Superior temporal gyrus (tissue), 1 donor: ENCODE results near the gene ADGRG6.

Experiments used
- DNase-seq: peaks from one replicate; pipeline ENCODE4 v3.0.0-alpha.2; 2016; ENCODE audit errors: extremely low spot score

Gene ADGRG6

GRCh38 chr6:142290851-142291250, 11.0 kb upstream of the ADGRG6 start:
- DNase-seq: no peak

- no peak for DNase-seq
These were observed 10.3 kb upstream of the ADGRG6 start for GRCh38 chr6:142291512-142291911.

- DNase-seq: no peak
These were observed 9.5 kb upstream of the ADGRG6 start for GRCh38 chr6:142292166-142292924.

- no peak for DNase-seq
These were observed 8.7 kb upstream of the ADGRG6 start for GRCh38 chr6:142293121-142293520.

- DNase-seq: no peak
These were observed 7.1 kb upstream of the ADGRG6 start for GRCh38 chr6:142294679-142295078.

GRCh38 chr6:142296975-142297604, 4.7 kb upstream of the ADGRG6 start:
- DNase-seq: no peak

- DNase-seq: no peak
These were observed 4.2 kb upstream of the ADGRG6 start for GRCh38 chr6:142297605-142297995.

- no peak for DNase-seq
These were observed 3.6 kb upstream of the ADGRG6 start for GRCh38 chr6:142297996-142298753.

- DNase-seq: no peak
These were observed 1.5 kb upstream of the ADGRG6 start for GRCh38 chr6:142300302-142300701.

GRCh38 chr6:142300758-142301650, 803 bp upstream of the ADGRG6 start:
- DNase-seq: no peak

GRCh38 chr6:142302421-142303175, 791 bp downstream of the ADGRG6 start:
- DNase-seq: no peak

- no peak for DNase-seq
These were observed 1.3 kb downstream of the ADGRG6 start for GRCh38 chr6:142303176-142303533.

GRCh38 chr6:142304241-142304640, 2.4 kb downstream of the ADGRG6 start:
- no peak for DNase-seq

GRCh38 chr6:142306736-142307135, 4.9 kb downstream of the ADGRG6 start:
- no peak for DNase-seq

GRCh38 chr6:142307963-142308748, 6.3 kb downstream of the ADGRG6 start:
- no peak for DNase-seq

- no peak for DNase-seq
These were observed 7.6 kb downstream of the ADGRG6 start for GRCh38 chr6:142309426-142309825.

GRCh38 chr6:142313284-142313683, 11.5 kb downstream of the ADGRG6 start:
- DNase-seq: no peak

- no peak for DNase-seq
These were observed 15.1 kb downstream of the ADGRG6 start for GRCh38 chr6:142316791-142317368.

GRCh38 chr6:142318714-142319113, 16.9 kb downstream of the ADGRG6 start:
- no peak for DNase-seq

- no peak for DNase-seq
These were observed 18.6 kb downstream of the ADGRG6 start for GRCh38 chr6:142320366-142320765.
